Ishikawa (cell line): ENCODE measurements around the gene EPB41L5.
A peak's percentile ranks its signal among the peaks of the same experiment; 100 is the strongest.

ENCODE experiments used
- CEBPB ChIP-seq: IDR thresholded peaks from 2 replicates; pipeline ENCODE4 v1.6.1; 2012
- CREB1 ChIP-seq: IDR thresholded peaks from 2 replicates; pipeline ENCODE4 v1.6.1; 2012; ENCODE audit warnings: low read depth
- EGR1 ChIP-seq: IDR thresholded peaks from 2 replicates; pipeline ENCODE4 v1.6.1; 2012
- EP300 ChIP-seq: IDR thresholded peaks from 2 replicates; pipeline ENCODE4 v1.6.1; 2012; ENCODE audit warnings: borderline replicate concordance
- FOXM1 ChIP-seq: IDR thresholded peaks from 2 replicates; pipeline ENCODE4 v1.6.1; 2012; ENCODE audit warnings: low read depth, borderline replicate concordance
- MAX ChIP-seq: IDR thresholded peaks from 2 replicates; pipeline ENCODE4 v1.6.1; 2012
- NFIC ChIP-seq: IDR thresholded peaks from 2 replicates; pipeline ENCODE4 v1.6.1; 2012
- RAD21 ChIP-seq: IDR thresholded peaks from 2 replicates; pipeline ENCODE4 v1.6.1; 2012; ENCODE audit warnings: low read depth
- REST ChIP-seq: IDR thresholded peaks from 2 replicates; pipeline ENCODE4 v1.6.1; 2012; ENCODE audit warnings: low read depth, mild to moderate bottlenecking
- TAF1 ChIP-seq: IDR thresholded peaks from 2 replicates; pipeline ENCODE4 v1.6.1; 2012; ENCODE audit warnings: low read depth, mild to moderate bottlenecking
- TCF12 ChIP-seq: IDR thresholded peaks from 2 replicates; pipeline ENCODE4 v1.6.1; 2012; ENCODE audit warnings: low read depth
- TEAD4 ChIP-seq: IDR thresholded peaks from 2 replicates; pipeline ENCODE4 v1.6.1; 2012
- USF1 ChIP-seq: IDR thresholded peaks from 2 replicates; pipeline ENCODE4 v1.6.1; 2012
- YY1 ChIP-seq: IDR thresholded peaks from 2 replicates; pipeline ENCODE4 v1.6.1; 2012; ENCODE audit warnings: low read depth
- ZBTB7A ChIP-seq: IDR thresholded peaks from 2 replicates; pipeline ENCODE4 v1.6.1; 2012; ENCODE audit warnings: low read depth

Gene EPB41L5

GRCh38 chr2:120174963-120175581, 162.2 kb downstream of the EPB41L5 start:
- TF ChIP-seq CREB1 (no peak), RAD21 (peak; percentile 76)

GRCh38 chr2:120176526-120176925, 163.6 kb downstream of the EPB41L5 start:
- TF ChIP-seq TCF12 (no peak), ZBTB7A (no peak), USF1 (no peak), MAX (no peak), EP300 (no peak), NFIC (no peak), REST (no peak), TEAD4 (no peak), EGR1 (no peak), YY1 (no peak), CEBPB (no peak), RAD21 (no peak), FOXM1 (no peak), TAF1 (no peak), CREB1 (no peak)

GRCh38 chr2:120177001-120177621, 164.2 kb downstream of the EPB41L5 start:
- no peak for TF ChIP-seq MAX
- TF ChIP-seq REST, result no peak
- TF ChIP-seq YY1, result no peak
- no peak for TF ChIP-seq NFIC
- no peak for TF ChIP-seq CEBPB
- no peak for TF ChIP-seq CREB1
- TF ChIP-seq EGR1, result no peak
- no peak for TF ChIP-seq ZBTB7A
- TF ChIP-seq EP300, result no peak
- TF ChIP-seq USF1, result no peak
- TF ChIP-seq FOXM1, result no peak
- no peak for TF ChIP-seq TAF1
- no peak for TF ChIP-seq RAD21
- no peak for TF ChIP-seq TCF12
- no peak for TF ChIP-seq TEAD4

DNA sequence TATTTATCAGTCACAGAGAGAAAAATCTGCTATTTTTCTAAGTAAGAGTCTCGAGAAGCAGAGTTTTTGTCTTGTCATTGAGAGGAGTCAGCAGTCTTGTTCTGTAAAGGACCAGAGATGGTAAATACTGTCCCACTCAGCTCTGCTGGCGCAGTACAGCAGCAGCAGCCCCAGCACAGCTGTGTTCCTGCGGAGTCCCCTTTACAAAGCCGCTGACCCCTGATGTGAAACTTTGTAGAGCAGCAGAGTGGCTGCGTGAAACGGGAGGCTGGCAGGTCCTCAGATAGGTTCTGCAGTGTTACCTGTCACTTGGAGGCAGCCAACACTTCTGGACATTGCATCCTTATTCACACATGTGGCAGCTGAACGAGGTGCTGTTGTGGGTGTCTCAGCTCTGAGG, 165.1 kb downstream of the EPB41L5 start:
- no peak for TF ChIP-seq RAD21
- no peak for TF ChIP-seq CREB1
- no peak for TF ChIP-seq YY1
- no peak for TF ChIP-seq MAX
- TF ChIP-seq NFIC, result no peak
- no peak for TF ChIP-seq FOXM1
- TF ChIP-seq TAF1, result no peak
- TF ChIP-seq TCF12, result no peak
- no peak for TF ChIP-seq EP300
- TF ChIP-seq TEAD4, result no peak
- TF ChIP-seq EGR1, result no peak
- TF ChIP-seq USF1, result no peak
- no peak for TF ChIP-seq REST
- no peak for TF ChIP-seq ZBTB7A
